Astrocyte (in vitro differentiated cells and primary cell): ENCODE results near the gene ABL2. TPM values are rescaled to one million over a fixed set of nuclear protein-coding genes. Genes with fewer than 3 reads are reported as not detected.

Experiments
- DNase-seq: peaks from one replicate; pipeline ENCODE4 v3.0.0-alpha.2; 2010; ENCODE audit warnings: low read depth
- FAIRE-seq: peaks from 2 replicates; lab custom pipeline; 2011; peaks lifted over from hg19 to GRCh38; lab: Jason Lieb, UNC
- H2AFZ ChIP-seq: 2 replicates; pipeline ENCODE4 v1.6.0; 2012; ENCODE audit warnings: low read depth, low read length, inconsistent platforms
- H3K27ac ChIP-seq: 2 replicates; pipeline ENCODE4 v1.5.1; 2011; ENCODE audit warnings: low read depth, low read length, inconsistent platforms
- H3K27me3 ChIP-seq: 2 replicates; pipeline ENCODE4 v1.6.0; 2011; ENCODE audit warnings: low read length, inconsistent platforms; ENCODE audit not compliant: insufficient read depth
- H3K36me3 ChIP-seq: 2 replicates; pipeline ENCODE4 v1.5.1; 2011; ENCODE audit warnings: low read length, inconsistent platforms; ENCODE audit not compliant: insufficient read depth
- H3K4me1 ChIP-seq: 2 replicates; pipeline ENCODE4 v1.5.1; 2011; ENCODE audit warnings: low read length, inconsistent platforms; ENCODE audit not compliant: insufficient read depth
- H3K4me2 ChIP-seq: 2 replicates; pipeline ENCODE4 v1.6.0; 2012; ENCODE audit warnings: low read length, inconsistent platforms
- H3K4me3 ChIP-seq: 2 replicates; pipeline ENCODE4 v1.5.1; 2011; ENCODE audit warnings: low read depth, mild to moderate bottlenecking, low read length, inconsistent platforms; ENCODE audit not compliant: insufficient read depth
- H3K79me2 ChIP-seq: 2 replicates; pipeline ENCODE4 v1.6.0; 2012; ENCODE audit warnings: mild to moderate bottlenecking, low read length, inconsistent platforms; ENCODE audit not compliant: insufficient read depth
- H3K9ac ChIP-seq: 2 replicates; pipeline ENCODE4 v1.6.0; 2012; ENCODE audit warnings: mild to moderate bottlenecking, low read length, inconsistent platforms
- H3K9me3 ChIP-seq: 2 replicates; pipeline ENCODE4 v1.5.1; 2012; ENCODE audit warnings: low read depth, mild to moderate bottlenecking, low read length, inconsistent platforms; ENCODE audit not compliant: insufficient read depth
- H4K20me1 ChIP-seq: 2 replicates; pipeline ENCODE4 v1.6.0; 2012; ENCODE audit warnings: low read length, inconsistent platforms; ENCODE audit not compliant: insufficient read depth
- H3K27ac Mint-ChIP-seq: one replicate; pipeline ENCODE4 v1.8.0; 2021; ENCODE audit warnings: mild to moderate bottlenecking, mixed read lengths; ENCODE audit not compliant: unreplicated experiment
- H3K27me3 Mint-ChIP-seq: one replicate; pipeline ENCODE4 v1.8.0; 2021; ENCODE audit warnings: low read depth, mixed read lengths; ENCODE audit not compliant: unreplicated experiment
- H3K36me3 Mint-ChIP-seq: one replicate; pipeline ENCODE4 v1.8.0; 2021; ENCODE audit warnings: low read depth, mixed read lengths; ENCODE audit not compliant: unreplicated experiment
- H3K4me1 Mint-ChIP-seq: one replicate; pipeline ENCODE4 v1.8.0; 2021; ENCODE audit warnings: low read depth, mixed read lengths; ENCODE audit not compliant: unreplicated experiment
- H3K4me3 Mint-ChIP-seq: one replicate; pipeline ENCODE4 v1.8.0; 2021; ENCODE audit warnings: mild to moderate bottlenecking, moderate library complexity, mixed read lengths; ENCODE audit not compliant: unreplicated experiment
- H3K9me3 Mint-ChIP-seq: one replicate; pipeline ENCODE4 v1.8.0; 2021; ENCODE audit warnings: mild to moderate bottlenecking, mixed read lengths; ENCODE audit not compliant: unreplicated experiment
- CTCF ChIP-seq: IDR thresholded peaks from 2 replicates; pipeline ENCODE4 v1.5.1; 2011; ENCODE audit warnings: low read depth, mild to moderate bottlenecking, inconsistent platforms, low read length, moderate library complexity; ENCODE audit not compliant: insufficient read depth
- EZH2 ChIP-seq: IDR thresholded peaks from 2 replicates; pipeline ENCODE4 v1.6.1; 2012; ENCODE audit warnings: mild to moderate bottlenecking, low read length, inconsistent platforms; ENCODE audit not compliant: insufficient read depth
- total RNA-seq: library from RNA; stranded (reverse); gene quantifications from 2 replicates; pipeline ENCODE4 v1.2.1, GENCODE V29; 2021

The ABL2 gene
- total RNA-seq, 1 donor from 2014 or later: 110 TPM

- Mint-ChIP-seq H3K36me3 (no peaks in the 10 kb centered on the region), H3K27me3 (no peaks in the 10 kb centered on the region), H3K4me3 (no peak overlapping the region), H3K4me1 (no peaks in the 10 kb centered on the region), H3K9me3 (no peaks in the 10 kb centered on the region), H3K27ac (no peak overlapping the region)
- Histone ChIP-seq H3K27me3 (no peaks in the 10 kb centered on the region), H3K9me3 (no peaks in the 10 kb centered on the region), H3K79me2 (no peaks in the 10 kb centered on the region), H3K36me3 (no peaks in the 10 kb centered on the region), H3K9ac (no peak overlapping the region), H3K4me3 (no peak overlapping the region), H2AFZ (no peak overlapping the region), H4K20me1 (no peaks in the 10 kb centered on the region), H3K27ac (no peak overlapping the region), H3K4me2 (no peak overlapping the region), H3K4me1 (no peaks in the 10 kb centered on the region)
- no peak for DNase-seq
- FAIRE-seq: no peak
- TF ChIP-seq EZH2 (no peak), CTCF (no peak)
Observed at GRCh38 chr1:179241530-179242097, 12.1 kb upstream of the ABL2 start.

DNA sequence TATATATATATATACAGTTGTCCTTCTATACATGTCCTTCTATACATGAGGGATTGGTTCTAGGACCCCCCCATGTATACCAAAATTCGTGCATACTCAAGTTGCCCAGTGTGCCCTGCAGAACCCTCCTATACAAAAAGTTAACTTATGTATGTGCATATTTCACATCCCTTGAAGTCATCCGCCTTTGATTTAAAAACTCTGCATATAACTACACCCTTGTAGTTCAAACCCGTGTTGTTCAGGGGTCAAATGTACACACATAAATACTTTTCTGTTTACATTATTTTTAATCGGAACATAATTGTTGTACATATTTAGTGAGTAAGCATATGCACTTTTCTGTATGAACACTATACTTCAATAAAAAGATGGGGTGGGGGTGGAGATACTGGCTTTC, 7.7 kb upstream of the ABL2 start:
- Histone ChIP-seq H3K4me1 (peaks cover 7% of the 10 kb centered on the region), H3K4me2 (no peak overlapping the region), H3K36me3 (no peaks in the 10 kb centered on the region), H3K27ac (no peak overlapping the region), H3K4me3 (no peak overlapping the region), H4K20me1 (no peaks in the 10 kb centered on the region), H3K27me3 (no peaks in the 10 kb centered on the region), H2AFZ (no peak overlapping the region), H3K79me2 (no peaks in the 10 kb centered on the region), H3K9ac (no peak overlapping the region), H3K9me3 (no peaks in the 10 kb centered on the region)
- FAIRE-seq (no peak), DNase-seq (no peak)
- H3K27ac Mint-ChIP-seq: no peak overlapping the region
- H3K27me3 Mint-ChIP-seq: no peaks in the 10 kb centered on the region
- H3K4me3 Mint-ChIP-seq: no peak overlapping the region
- no peaks in the 10 kb centered on the region for H3K36me3 Mint-ChIP-seq
- no peaks in the 10 kb centered on the region for H3K9me3 Mint-ChIP-seq
- no peak for TF ChIP-seq CTCF
- TF ChIP-seq EZH2: no peak
- peaks cover 5% of the 10 kb centered on the region for H3K4me1 Mint-ChIP-seq

DNA sequence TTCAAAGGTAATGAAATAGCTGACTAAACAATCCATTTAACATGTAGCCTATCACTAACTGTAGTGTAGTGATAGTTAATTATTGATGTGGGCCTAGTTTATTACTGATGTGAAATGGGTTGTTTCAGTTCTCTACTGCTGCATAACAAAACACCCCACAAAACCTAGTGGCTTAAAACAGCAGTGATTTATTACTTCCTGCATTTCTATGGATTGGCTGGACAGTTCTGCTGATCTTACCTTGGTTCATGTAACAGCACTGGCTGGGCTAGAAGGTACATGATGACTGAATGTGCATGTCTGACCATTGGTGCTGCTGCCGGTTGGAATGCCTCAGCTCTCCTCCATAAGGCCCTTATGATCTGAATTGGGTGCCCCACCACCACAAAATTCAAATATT, 5.4 kb upstream of the ABL2 start:
- Mint-ChIP-seq H3K4me1 (peaks cover 17% of the 10 kb centered on the region), H3K36me3 (no peaks in the 10 kb centered on the region), H3K27ac (no peak overlapping the region), H3K9me3 (no peaks in the 10 kb centered on the region), H3K4me3 (no peak overlapping the region), H3K27me3 (no peaks in the 10 kb centered on the region)
- Histone ChIP-seq H4K20me1 (no peaks in the 10 kb centered on the region), H3K9ac (no peak overlapping the region), H3K27me3 (no peaks in the 10 kb centered on the region), H3K4me2 (no peak overlapping the region), H3K79me2 (no peaks in the 10 kb centered on the region), H3K9me3 (no peaks in the 10 kb centered on the region), H3K36me3 (no peaks in the 10 kb centered on the region), H3K4me3 (no peak overlapping the region), H3K27ac (no peak overlapping the region), H2AFZ (no peak overlapping the region), H3K4me1 (peaks cover 21% of the 10 kb centered on the region)
- no peak for TF ChIP-seq CTCF
- no peak for TF ChIP-seq EZH2
- FAIRE-seq (no peak), DNase-seq (no peak)
